G401.6 (cell line): ENCODE data around the gene DOP1A.

Experiments
- FAIRE-seq: peaks from 2 replicates; lab custom pipeline; 2012; peaks lifted over from hg19 to GRCh38; lab: Jason Lieb, UNC

DOP1A gene

DNA sequence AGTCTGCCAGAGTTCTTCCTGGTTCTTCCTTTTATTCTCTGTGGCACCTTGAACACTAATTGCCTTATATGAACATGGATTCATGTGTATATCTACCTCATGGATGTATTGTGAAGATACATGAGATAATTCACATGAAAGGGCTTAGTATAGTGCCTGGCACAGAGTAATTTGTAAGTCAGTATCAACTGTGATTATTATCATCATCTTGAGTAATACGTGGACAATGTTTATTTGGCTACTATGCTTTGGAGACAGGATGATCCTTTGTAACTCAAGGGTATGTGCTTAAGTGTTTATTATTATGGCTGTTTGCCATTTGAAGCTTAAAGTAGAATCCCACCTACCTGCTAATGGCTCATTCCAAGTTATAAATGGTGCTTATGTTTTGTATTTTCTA, 16.0 kb downstream of the DOP1A start:
- no peak for FAIRE-seq

DNA sequence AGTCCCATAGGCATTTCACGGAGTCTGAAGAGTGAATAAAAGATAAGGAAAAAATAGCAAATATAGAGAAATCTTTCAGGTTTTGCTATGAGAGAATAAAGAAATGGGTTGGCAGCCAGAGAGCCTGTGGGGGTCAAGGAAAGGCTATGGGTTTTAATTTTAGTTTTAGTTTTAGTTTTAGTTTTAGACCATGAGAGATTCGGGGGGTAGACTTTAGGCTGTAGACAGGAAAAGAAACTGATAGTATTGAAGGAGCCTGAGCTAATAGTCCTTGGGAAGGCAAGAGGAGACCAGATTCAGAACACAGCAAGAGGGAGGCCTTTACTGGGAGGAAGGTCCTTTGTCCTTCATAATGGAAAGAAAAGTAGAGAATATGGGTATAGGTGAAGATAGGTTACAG, 19.3 kb downstream of the DOP1A start:
- FAIRE-seq = no peak

DNA sequence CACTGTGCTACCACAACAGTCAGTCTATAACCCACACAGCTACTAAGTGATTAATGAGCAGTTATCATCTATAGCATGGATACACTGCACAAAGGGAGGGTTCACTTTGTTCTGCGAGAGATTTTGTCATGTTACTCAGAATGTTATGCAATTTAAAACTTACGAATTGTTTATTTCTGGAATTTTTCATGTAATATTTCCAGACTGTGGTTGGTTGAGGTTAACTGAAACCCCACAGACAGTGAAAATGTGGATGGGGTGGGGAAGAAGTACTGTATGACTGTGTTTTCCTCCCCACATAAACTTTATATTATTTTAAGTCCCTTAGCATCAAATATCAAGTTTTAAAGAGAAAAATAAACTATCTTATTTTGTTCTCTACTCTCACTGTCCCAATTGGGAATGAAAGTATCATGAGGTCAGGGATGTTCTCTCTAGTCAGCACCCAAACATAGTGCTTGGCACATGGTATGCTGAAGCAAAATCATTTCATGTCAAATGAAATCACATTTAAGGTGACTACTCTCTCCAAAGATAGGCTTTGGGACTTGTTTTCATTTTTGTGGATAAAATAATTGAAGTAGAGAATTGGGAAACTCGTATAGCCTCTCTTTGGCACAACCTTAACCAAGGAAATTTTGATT, 25.4 kb downstream of the DOP1A start:
- FAIRE-seq = no peak

DNA sequence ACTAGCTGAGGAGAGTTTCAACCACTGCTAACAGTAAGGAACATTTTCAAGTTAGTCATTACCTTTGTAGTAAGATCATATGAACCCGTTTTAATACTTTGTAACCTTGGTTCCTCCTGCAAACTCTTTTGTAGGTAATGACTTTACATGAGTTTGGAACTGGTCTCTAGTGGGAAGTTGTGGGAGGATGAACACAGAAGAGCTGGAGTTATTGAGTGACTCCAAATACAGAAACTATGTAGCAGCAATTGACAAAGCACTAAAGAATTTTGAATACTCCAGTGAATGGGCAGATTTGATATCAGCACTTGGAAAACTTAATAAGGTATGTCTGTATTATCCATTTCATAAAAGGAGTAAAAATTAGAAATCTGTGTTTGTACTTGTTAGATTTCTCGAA, 29.3 kb downstream of the DOP1A start:
- FAIRE-seq = no peak

DNA sequence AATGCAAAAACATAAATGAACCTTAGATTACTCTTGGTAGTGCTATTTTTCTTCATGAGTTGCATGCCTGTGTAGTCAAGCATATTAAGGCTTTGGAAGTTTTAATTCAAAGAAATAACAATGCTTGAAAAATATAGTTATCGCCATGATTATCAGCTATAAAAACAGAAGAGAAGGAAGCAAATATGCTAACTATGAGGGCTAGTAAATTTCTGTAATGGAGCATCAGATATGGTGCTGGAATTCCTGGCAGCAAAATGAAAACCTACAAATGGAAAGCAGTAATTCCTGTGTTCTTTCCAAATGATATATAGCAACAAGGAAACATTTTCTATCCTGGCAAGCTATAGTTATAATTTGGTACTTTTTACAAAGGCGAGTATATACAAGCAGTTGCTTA, 29.7 kb downstream of the DOP1A start:
- FAIRE-seq = no peak

DNA sequence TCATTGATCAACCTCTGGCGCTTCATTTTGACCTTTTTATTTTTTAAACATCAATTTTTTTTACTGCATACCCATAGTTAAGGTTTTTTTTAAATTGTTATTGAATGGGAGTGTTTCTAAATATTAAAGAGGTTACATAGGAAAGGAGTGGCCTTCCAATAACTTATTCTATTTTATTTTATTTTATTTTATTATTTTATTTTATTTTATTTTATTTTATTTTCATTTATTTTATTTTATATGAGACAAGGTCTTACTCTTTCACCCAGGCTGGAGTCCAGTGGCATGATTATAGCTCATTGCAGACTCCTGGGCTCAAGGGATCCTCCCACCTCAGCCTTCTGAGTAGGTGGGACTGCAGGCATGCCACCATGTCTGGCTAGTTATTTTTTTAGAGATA, 30.2 kb downstream of the DOP1A start:
- FAIRE-seq = no peak

DNA sequence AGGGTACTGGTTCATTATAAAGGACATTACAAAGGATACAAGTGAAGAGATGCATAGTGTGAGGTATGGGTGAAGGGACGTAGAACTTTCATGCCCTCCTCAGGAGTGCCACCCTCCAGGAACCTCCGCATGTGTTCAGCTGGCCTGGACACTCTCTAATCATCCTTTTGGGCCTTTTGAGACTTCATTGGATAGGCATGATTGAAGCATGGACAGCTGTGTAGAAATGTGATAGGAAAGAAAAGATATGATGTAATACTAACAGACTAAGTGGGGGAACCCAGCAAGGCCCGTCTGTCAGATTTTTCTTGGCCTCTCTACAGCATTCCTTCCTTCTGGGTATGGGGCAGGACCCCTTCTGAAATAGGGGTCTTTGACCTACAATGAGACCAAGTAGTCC, 31.1 kb downstream of the DOP1A start:
- no peak for FAIRE-seq

DNA sequence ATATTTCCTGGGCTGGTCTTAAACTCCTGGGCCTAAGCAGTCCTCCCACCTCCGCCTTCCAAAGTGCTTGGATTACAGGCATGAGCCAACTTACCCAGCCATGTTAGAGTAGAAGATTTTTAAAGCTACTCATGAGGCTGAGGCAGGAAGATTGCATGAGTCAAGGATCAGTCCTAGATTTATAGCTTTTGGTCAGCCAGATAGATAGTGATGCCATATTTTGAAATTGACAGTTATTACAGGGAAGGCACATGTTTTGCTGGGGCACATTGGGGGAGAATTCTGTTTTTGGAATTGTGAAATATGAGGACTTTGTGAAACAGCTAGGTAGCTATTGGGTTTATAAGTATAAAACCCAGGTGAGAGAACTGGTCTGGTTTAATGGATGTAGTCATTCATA, 40.9 kb downstream of the DOP1A start:
- no peak for FAIRE-seq

DNA sequence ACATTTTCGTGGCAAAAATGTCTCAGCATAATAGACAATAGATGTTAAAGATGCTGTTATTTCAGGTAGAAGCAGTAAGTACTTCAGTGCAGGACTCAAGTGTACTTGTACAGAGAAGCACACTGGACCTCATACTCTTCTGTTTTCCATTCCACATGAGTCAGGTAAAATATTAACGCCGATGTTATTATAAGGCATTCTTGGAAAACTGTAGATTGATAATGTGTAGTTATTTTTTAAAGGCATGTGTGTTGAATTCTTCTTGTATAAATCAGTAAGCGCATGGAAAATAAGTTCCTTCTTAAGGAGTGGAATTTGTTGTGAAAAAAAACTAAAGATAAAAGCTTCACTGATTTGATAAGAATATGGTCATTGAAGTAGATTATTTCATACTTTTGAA, 45.8 kb downstream of the DOP1A start:
- no peak for FAIRE-seq

DNA sequence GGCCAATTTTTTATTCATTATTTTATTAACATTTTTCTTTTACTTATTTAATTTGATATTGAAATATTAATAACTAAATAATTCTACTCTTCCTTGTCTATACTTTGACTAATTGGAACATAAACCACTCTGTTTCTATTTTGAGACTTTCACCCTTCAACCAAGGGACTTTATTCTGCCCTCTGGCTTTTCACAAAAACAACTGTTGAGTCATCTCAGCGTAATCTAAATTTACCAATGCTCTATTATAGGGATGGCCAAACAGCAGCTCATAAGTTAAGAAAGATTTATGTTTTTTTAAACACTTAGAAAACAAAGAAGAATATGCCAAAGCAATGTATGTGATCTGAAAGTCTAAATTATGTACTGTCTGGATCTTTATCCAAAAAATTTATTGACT, 46.7 kb downstream of the DOP1A start:
- no peak for FAIRE-seq

DNA sequence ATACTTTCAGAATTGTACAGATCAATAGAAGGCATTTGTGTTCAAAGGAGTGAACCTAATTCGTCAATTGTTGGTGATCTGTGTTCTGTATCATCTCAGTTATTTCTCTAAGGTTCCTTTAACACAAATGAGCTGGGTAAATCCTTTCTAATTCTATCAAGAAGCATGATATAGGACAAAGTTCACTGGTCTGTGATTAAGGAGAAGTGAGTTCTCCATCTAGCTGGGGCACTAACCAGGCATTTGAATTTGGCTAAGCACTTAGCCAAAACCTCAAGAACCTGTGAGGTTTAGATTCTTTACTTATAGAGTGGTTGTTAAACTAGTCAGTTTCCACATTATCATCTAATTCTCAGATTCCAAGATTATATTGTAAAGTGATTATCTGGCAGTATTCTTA, 50.3 kb downstream of the DOP1A start:
- FAIRE-seq = no peak

DNA sequence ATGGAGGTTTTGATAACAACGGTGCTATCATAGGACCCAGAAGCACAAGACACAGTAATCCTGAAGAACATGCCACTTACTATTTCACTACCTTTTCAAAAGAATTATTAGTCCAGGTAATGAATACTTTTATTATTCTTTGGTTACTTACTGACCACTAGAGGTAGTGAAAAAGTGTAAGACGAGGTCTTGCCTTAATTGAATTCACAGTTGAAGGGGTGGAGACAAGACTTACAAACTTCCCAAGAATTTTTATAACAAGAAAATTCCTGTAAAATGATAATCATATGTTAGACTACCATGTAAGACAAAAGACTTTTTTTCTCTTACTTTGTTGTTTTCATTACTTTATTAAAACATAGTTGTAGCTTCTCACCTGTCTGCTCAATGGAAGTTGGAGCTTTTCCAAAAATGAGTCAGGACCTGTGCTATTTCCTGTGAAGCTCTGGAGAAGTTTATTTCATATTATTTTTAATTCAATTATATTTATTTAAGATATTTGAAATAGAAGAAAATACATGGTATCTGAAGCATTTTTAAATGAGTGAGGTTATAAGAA, 52.4 kb downstream of the DOP1A start:
- no peak for FAIRE-seq

DNA sequence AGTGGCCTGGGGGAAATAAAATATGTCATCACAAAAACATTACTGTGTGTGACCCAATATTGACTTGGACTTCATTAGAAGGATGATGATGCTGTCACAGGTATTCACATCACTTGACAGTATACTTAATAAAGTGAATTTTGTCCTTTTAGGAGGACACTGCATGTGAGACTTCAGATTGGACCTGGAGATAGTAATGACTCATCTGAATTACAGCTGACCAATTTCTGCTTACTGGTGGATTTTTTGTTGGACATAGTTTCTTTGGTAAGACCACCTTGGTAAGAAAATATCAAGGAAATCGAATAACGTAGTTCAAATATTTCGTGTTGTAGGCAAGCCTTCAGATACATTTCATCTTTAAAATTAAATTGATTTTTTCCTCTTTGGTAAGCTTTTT, 57.1 kb downstream of the DOP1A start:
- FAIRE-seq = no peak

DNA sequence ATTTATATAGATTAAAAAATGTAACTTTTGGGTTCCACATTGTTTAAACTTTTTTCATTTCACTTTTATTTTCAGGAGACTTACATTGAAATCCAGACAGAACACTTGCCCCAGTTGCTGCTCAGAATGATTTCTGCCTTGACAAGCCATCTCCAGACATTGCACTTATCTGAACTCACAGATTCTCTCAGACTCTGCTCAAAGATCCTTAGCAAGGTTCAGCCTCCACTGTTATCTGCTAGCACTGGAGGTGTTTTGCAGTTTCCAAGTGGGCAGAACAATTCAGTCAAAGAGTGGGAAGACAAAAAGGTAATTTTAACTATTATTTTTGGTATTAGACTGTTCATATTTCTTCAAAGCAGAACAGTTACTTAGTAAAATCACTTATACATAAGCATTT, 58.0 kb downstream of the DOP1A start:
- no peak for FAIRE-seq

DNA sequence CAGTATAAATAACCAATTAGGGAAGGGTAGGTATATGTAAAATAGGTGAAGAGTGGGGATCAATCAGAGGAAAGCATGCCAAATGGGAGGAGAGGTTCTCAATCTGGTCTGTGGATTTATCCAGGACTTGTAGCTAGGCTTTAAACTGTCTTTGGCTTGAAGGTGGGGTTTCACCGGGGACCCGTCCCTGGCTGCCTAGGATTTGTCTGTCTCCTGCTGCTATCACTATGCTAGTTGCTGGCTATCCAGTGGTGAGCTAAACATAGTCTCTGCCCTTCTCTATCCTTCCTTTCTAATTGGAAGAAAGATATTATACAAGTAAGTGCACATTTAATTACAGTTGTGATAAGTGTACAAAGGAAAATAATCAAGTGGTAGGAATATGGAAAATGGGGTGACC, 58.8 kb downstream of the DOP1A start:
- no peak for FAIRE-seq

DNA sequence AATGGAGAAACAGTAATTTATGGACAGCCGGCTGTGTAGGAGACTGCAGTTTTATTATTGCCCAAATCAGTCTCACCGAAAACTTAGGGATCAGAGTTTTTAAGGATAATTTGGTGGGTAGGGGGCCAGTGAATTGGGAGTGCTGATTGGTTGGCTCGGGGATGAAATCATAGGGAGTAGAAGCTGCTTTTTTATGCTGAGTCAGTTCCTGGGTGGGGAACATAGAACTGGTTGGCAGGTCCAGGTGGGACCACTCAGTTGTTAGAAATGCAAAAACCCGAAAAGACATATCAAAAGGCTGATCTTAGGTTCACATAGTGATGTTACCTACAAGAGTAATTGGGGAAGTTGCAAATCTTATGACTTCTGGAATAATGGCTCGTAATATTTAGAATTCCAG, 59.3 kb downstream of the DOP1A start:
- no peak for FAIRE-seq

DNA sequence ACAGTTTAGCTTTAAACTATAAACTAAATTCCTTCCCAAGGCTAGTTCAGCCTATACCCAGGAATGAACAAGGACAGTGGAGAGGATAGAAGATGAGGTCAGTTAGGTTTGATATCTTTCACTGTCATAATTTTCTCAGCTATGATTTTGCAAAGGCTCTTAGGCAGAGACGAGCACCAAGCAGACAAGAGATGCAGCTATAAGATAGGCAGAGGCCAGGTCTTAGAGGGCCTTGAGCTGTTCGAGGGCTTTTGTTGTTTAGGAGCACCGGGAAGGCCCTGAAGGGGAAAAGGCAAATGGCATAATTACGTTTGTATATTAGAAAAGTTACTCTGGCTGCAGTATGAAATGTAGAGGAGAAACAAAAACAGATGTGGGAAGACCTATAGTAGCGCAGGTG, 59.8 kb downstream of the DOP1A start:
- FAIRE-seq = no peak

DNA sequence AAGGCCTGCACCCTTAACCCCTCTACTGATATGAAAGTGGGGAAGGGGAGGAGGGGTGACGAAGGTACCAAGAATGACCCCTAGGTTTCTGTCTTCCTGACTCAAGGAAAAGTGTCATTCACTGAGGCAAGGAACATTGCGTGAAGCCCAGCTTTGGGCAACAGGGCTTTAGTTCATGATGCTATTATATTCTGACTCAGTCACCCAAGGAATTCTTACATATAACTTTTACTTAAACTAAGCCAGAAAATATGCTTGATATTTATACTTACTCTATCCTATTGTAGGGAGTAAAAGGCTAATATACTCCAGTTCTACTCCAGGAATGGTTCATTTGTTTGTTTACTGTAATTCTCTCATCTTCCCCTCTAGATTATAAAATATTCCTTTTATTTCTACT, 60.5 kb downstream of the DOP1A start:
- FAIRE-seq = no peak

DNA sequence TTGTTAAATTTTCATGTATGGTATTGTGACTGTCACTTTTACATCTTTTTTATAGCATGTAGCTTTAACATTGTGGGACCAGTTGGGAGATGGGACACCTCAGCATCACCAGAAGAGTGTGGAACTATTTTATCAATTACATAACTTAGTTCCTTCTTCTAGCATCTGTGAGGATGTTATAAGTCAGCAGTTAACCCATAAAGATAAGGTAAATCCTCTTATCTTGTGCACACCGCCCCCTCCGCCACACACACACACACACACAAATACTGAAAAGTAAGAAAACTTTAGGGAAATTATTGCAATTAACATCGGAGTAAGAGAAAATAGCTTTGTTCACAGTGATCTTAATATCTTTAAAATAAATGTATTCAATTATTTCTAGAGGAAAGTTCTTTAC, 64.7 kb downstream of the DOP1A start:
- no peak for FAIRE-seq

DNA sequence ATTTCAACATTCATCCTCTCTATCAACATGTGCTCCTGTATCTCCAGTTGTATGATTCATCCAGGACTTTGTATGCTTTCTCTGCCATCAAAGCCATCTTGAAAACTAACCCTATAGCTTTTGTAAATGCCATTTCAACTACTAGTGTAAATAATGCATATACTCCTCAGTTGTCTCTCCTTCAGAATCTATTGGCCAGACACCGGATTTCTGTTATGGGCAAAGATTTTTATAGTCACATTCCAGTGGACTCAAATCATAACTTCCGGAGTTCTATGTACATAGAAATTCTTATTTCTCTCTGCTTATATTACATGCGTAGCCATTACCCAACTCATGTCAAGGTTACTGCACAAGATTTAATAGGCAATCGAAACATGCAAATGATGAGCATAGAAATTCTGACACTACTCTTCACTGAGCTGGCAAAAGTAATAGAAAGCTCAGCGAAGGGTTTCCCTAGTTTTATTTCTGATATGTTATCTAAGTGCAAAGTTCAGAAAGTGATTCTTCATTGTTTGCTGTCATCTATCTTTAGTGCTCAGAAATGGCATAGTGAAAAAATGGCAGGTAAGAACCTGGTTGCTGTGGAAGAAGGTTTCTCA, 70.7 kb downstream of the DOP1A start:
- no peak for FAIRE-seq

DNA sequence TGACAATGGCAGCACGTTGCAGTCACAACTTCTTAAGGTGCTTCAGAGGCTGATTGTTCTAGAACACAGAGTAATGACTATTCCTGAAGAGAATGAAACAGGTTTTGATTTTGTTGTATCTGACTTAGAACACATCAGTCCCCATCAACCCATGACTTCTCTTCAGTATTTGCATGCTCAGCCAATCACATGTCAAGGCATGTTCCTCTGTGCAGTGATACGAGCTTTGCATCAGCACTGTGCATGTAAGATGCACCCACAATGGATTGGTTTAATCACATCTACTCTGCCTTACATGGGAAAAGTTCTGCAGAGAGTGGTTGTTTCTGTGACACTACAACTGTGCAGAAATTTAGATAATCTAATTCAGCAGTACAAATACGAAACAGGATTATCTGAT, 71.3 kb downstream of the DOP1A start:
- FAIRE-seq = no peak

DNA sequence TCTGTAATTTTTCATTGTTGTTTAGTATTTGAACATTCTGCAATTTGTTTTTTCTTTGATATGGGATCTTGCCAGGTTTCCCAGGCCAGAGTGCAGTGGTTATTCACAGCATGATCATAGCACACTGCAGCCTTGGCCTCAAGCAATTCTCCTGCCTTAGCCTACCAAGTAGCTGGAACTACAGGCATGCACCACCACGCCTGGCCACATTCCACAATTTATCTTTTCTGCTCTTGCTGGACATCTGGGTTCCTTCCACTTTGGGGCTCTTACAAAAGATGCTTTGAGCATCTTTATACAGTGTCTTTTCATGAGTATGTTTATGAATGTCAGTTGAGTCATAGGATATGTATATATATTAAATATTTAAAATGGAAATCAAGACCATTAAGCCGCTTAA, 83.6 kb downstream of the DOP1A start:
- FAIRE-seq = no peak

DNA sequence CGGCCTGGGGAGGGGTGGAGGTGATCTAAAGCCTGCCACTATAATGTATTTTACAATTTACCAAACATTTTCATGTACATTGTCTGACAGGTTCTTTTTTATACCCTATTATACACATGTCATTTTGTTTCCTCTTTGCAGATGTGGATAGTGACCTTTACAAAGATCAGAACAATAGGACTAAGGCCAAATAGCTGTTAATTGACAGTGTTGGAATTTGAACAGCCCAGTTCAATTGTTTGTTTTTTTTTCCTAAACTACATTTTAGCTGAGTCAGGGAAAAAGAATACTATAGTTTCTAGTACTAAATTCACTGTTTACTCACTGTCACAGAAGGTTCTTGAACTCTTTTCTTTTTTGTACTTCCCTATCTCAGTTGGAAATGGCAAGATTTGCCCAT, 85.4 kb downstream of the DOP1A start:
- no peak for FAIRE-seq

DNA sequence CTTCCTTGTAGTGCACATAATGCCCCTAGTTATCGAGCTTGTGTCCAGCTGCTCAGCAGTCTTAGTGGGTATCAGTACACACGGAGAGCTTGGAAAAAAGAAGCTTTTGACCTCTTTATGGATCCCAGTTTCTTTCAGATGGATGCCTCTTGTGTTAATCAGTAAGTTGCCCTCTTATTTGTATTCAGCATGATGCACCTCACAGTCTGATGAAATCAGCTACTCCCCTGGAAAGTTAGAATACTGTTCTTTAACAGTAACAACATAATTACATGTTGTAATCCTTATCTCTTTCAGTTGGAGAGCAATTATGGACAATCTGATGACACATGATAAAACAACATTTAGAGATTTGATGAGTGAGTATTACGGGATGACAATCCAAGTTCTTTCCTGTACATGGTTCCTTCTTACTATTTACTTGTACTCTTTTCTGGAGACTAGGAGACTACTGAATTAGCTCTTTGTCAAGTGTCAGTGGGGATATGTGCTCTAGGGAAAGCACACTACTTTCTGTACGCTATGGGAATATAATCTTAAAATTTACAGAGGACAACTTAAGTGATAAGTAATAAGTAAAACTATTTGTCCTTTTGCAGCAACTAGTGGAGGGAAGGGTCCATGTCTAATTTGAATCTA, 86.5 kb downstream of the DOP1A start:
- FAIRE-seq = no peak
